GM23338 (cell line): Measurements from ENCODE around the gene IKBKG. TPM values are rescaled to one million over a fixed set of nuclear protein-coding genes. Genes with fewer than 3 reads are reported as not detected.

Experiments used
- ATAC-seq: fragments of 200-7000 bp; cut with Tn5 transposase; 3 replicates; pipeline ENCODE4 v1.9.1; 2020
- DNase-seq: peaks from one replicate; pipeline ENCODE4 v3.0.0-alpha.2; 2015; ENCODE audit warnings: low spot score
- H2AFZ ChIP-seq: fragments of 200-600 bp; sonication (generic); 2 replicates; pipeline ENCODE4 v1.8.0; 2016; ENCODE audit warnings: antibody characterized with exemption, mild to moderate bottlenecking, moderate library complexity
- H3F3A ChIP-seq: fragments of 200-600 bp; sonication (generic); replicated peaks from 2 replicates; pipeline ENCODE4 v1.8.0; 2017; ENCODE audit warnings: antibody characterized with exemption, mixed run types, low read depth
- H3K27ac ChIP-seq: fragments of 200-600 bp; sonication (generic); 2 replicates; pipeline ENCODE4 v1.6.1; 2016; ENCODE audit warnings: low read depth
- H3K27me3 ChIP-seq: fragments of 200-600 bp; sonication (generic); 2 replicates; pipeline ENCODE4 v1.8.0; 2016; ENCODE audit warnings: mild to moderate bottlenecking, mixed run types, moderate library complexity; ENCODE audit not compliant: insufficient read depth
- H3K36me3 ChIP-seq: fragments of 200-600 bp; sonication (generic); 2 replicates; pipeline ENCODE4 v1.8.0; 2016; ENCODE audit warnings: mild to moderate bottlenecking; ENCODE audit not compliant: insufficient read depth
- H3K4me1 ChIP-seq: fragments of 200-600 bp; sonication (generic); 2 replicates; pipeline ENCODE4 v1.8.0; 2016; ENCODE audit warnings: mild to moderate bottlenecking, moderate library complexity; ENCODE audit not compliant: insufficient read depth
- H3K4me2 ChIP-seq: fragments of 200-600 bp; sonication (generic); 2 replicates; pipeline ENCODE4 v1.7.1; 2017; ENCODE audit warnings: mixed run types
- H3K4me3 ChIP-seq: fragments of 200-600 bp; sonication (generic); 2 replicates; pipeline ENCODE4 v1.6.1; 2016; ENCODE audit warnings: mixed run types
- H3K79me2 ChIP-seq: fragments of 200-600 bp; sonication (generic); replicated peaks from 2 replicates; pipeline ENCODE4 v1.8.0; 2017; ENCODE audit warnings: mild to moderate bottlenecking; ENCODE audit not compliant: insufficient read depth
- H3K9me2 ChIP-seq: fragments of 200-600 bp; sonication (generic); 2 replicates; pipeline ENCODE4 v1.8.0; 2017; ENCODE audit not compliant: insufficient read depth
- H4K20me1 ChIP-seq: fragments of 200-600 bp; sonication (generic); replicated peaks from 2 replicates; pipeline ENCODE4 v1.8.0; 2017; ENCODE audit warnings: mild to moderate bottlenecking; ENCODE audit not compliant: insufficient read depth
- H3K27ac Mint-ChIP-seq: 2 replicates; pipeline ENCODE4 v1.8.0; 2020; ENCODE audit warnings: inconsistent platforms, mild to moderate bottlenecking, moderate library complexity, mixed read lengths
- H3K27me3 Mint-ChIP-seq: 3 replicates; pipeline ENCODE4 v1.8.0; 2022; ENCODE audit warnings: low read depth, mild to moderate bottlenecking, moderate library complexity, mixed read lengths, inconsistent platforms; ENCODE audit not compliant: insufficient read depth, poor library complexity
- H3K36me3 Mint-ChIP-seq: 3 replicates; pipeline ENCODE4 v1.8.0; 2021; ENCODE audit warnings: low read depth, mild to moderate bottlenecking, inconsistent platforms, moderate library complexity, mixed read lengths
- H3K4me1 Mint-ChIP-seq: 3 replicates; pipeline ENCODE4 v1.8.0; 2020; ENCODE audit warnings: mild to moderate bottlenecking, inconsistent platforms, mixed read lengths
- H3K4me3 Mint-ChIP-seq: 3 replicates; pipeline ENCODE4 v1.8.0; 2021; ENCODE audit warnings: moderate library complexity, mild to moderate bottlenecking, inconsistent platforms, mixed read lengths
- H3K9me3 Mint-ChIP-seq: 3 replicates; pipeline ENCODE4 v1.8.0; 2020; ENCODE audit warnings: moderate library complexity, mild to moderate bottlenecking, inconsistent platforms, mixed read lengths
- CTCF ChIP-seq, 2 experiments: fragments of 200-600 bp in 1 of 2; sonication (generic) in 1 of 2; conservative IDR thresholded peaks; 2 replicates each; pipeline versions ENCODE4 v1.5.1 to v1.6.1; 2016 to 2017; ENCODE audit warnings: antibody characterized with exemption in 2 of 2, low read depth in 2 of 2, mild to moderate bottlenecking in 2 of 2, moderate library complexity in 1 of 2
- NANOG ChIP-seq: IDR thresholded peaks from 2 replicates; pipeline ENCODE4 v1.6.1; 2016; ENCODE audit warnings: antibody characterized with exemption, borderline replicate concordance
- POLR2AphosphoS5 ChIP-seq: IDR thresholded peaks from 2 replicates; pipeline ENCODE4 v1.6.1; 2016; ENCODE audit warnings: antibody characterized with exemption, low read depth
- ZNF114 ChIP-seq: fragments of 250-450 bp; sonication (Bioruptor Pico); IDR thresholded peaks from 2 replicates; pipeline ENCODE4 v1.5.0; 2020; ENCODE audit warnings: mild to moderate bottlenecking, moderate library complexity
- polyA plus RNA-seq: library from polyadenylated mRNA; unstranded; fragments of >200 nt; fragmentation: Nextera tagmentation; extraction: Ambion mirVana; gene quantifications from 2 replicates; pipeline ENCODE4 v1.2.1, GENCODE V29; 2016
- total RNA-seq: library from RNA; depleted of rRNA; stranded (reverse); fragments of >200 nt; shearing (Covaris generic); gene quantifications from 2 replicates; pipeline ENCODE4 v1.2.3, GENCODE V29; 2014
- TF ChIP-seq, protein P1 (sequence below): IDR thresholded peaks from 2 replicates; pipeline ENCODE4 v1.6.1; 2016; ENCODE audit warnings: antibody characterized with exemption

IKBKG gene
- total and polyA plus RNA-seq, 2 experiments from 2014 or later: 11.5 to 14.9 TPM

DNA sequence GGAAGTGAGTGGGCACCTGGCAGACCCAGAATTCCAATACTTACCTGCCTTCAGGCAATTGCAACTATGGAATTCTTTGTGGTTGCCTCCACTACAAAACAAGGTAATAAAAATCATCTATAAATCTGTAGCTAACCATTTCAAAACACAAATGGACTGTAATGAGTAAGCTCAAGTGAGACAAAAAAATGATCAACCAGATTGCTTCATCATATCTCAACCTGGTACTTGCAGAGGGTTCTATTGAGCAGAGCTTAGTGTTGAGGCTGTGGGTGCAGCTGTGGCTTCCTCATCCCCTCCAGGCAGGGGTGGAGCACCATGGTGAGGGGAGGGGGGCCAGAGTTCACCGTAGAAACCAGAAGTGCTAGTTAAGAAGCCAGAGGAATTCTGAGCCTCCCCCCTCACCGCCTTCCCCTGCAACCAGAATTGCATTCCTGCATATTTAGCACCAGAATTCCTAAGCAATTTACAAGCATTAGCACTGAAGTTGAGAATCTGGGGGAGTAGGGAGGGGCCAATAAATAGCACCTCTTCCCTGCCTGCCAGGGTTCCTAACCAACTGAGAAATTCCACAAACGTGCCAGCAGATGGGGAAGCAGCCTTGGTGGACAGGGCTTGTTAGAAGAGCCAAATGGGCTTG lies 49.0 kb downstream of the IKBKG start:
- peaks cover 4% of the 10 kb centered on the region for H3K27me3 Mint-ChIP-seq
- 0 out of 2 replicates have a peak overlapping the region, but pooled peaks have one; percentile 48 for H3K27ac Mint-ChIP-seq
- Histone ChIP-seq H3K79me2 (no peaks in the 10 kb centered on the region), H4K20me1 (no peaks in the 10 kb centered on the region), H3K36me3 (no peaks in the 10 kb centered on the region), H3K27me3 (no peaks in the 10 kb centered on the region), H3K4me2 (peak overlapping the region; percentile 55), H2AFZ (no peak overlapping the region), H3K27ac (peak overlapping the region; percentile 89), H3K4me3 (peak overlapping the region; percentile 7; the same call in 1 of the 2 replicates), H3K9me2 (no peaks in the 10 kb centered on the region), H3K4me1 (peaks cover 11% of the 10 kb centered on the region), H3F3A (no peaks in the 10 kb centered on the region)
- TF ChIP-seq POLR2AphosphoS5 (no peak), NANOG (peak; percentile 38; the same call in 1 of the 2 replicates), CTCF (conservative IDR thresholded peaks at IDR 0.05; ENCODE audit: low read depth in 2 of 2) (peak in 1 of 2 experiments; percentile 55; a peak in 2 of 4 replicates)
- H3K4me1 Mint-ChIP-seq: peaks cover 23% of the 10 kb centered on the region
- H3K4me3 Mint-ChIP-seq: no peak overlapping the region
- DNase-seq (peak; percentile 89), ATAC-seq (peak; percentile 94)
- H3K36me3 Mint-ChIP-seq: peaks cover 23% of the 10 kb centered on the region
- H3K9me3 Mint-ChIP-seq: peaks cover 31% of the 10 kb centered on the region; the same call in 2 of the 3 replicates

- Histone ChIP-seq H3K27ac (peak overlapping the region; percentile 80), H3K4me1 (peaks cover 11% of the 10 kb centered on the region), H3K9me2 (no peaks in the 10 kb centered on the region), H3F3A (no peaks in the 10 kb centered on the region), H3K79me2 (no peaks in the 10 kb centered on the region), H4K20me1 (no peaks in the 10 kb centered on the region), H3K4me3 (no peak overlapping the region), H3K27me3 (no peaks in the 10 kb centered on the region), H2AFZ (no peak overlapping the region), H3K36me3 (no peaks in the 10 kb centered on the region), H3K4me2 (no peak overlapping the region)
- DNase-seq (no peak), ATAC-seq (no peak)
- peaks cover 23% of the 10 kb centered on the region for H3K36me3 Mint-ChIP-seq
- no peak overlapping the region; the same call in 2 of the 3 replicates for H3K4me3 Mint-ChIP-seq
- no peak overlapping the region; the same call in 1 of the 2 replicates for H3K27ac Mint-ChIP-seq
- H3K9me3 Mint-ChIP-seq: peaks cover 25% of the 10 kb centered on the region; the same call in 2 of the 3 replicates
- TF ChIP-seq, protein P1, sequence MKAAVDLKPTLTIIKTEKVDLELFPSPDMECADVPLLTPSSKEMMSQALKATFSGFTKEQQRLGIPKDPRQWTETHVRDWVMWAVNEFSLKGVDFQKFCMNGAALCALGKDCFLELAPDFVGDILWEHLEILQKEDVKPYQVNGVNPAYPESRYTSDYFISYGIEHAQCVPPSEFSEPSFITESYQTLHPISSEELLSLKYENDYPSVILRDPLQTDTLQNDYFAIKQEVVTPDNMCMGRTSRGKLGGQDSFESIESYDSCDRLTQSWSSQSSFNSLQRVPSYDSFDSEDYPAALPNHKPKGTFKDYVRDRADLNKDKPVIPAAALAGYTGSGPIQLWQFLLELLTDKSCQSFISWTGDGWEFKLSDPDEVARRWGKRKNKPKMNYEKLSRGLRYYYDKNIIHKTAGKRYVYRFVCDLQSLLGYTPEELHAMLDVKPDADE: no peak
- peaks cover 26% of the 10 kb centered on the region for H3K4me1 Mint-ChIP-seq
- H3K27me3 Mint-ChIP-seq: peaks cover 4% of the 10 kb centered on the region
Measured at GRCh38 chrX:154597221-154597620, 49.8 kb downstream of the IKBKG start.

DNA sequence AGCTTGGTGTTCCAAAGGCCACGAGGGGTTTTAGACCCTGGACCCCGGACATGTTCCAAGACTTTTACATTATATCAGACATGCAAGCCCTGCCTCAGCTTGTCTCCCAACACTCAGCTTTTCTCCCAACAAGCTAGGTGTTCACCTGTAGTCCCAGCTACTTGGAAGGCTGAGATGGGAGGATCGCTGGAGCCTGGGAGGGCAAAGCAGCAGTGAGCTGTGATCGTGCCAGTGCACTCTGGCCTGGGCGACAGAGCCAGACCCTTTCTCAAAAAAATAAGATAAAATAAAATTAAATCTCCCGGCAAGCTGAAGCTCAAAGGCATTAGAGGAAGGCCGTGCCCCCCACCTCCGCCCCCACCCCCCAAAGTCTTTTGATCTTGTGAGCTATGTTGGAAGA lies 51.2 kb downstream of the IKBKG start:
- Histone ChIP-seq H4K20me1 (no peaks in the 10 kb centered on the region), H2AFZ (no peak overlapping the region), H3K4me2 (no peak overlapping the region), H3K79me2 (no peaks in the 10 kb centered on the region), H3K9me2 (no peaks in the 10 kb centered on the region), H3K36me3 (no peaks in the 10 kb centered on the region), H3K27me3 (no peaks in the 10 kb centered on the region), H3F3A (no peaks in the 10 kb centered on the region), H3K4me3 (no peak overlapping the region), H3K27ac (no peak overlapping the region), H3K4me1 (peaks cover 11% of the 10 kb centered on the region)
- DNase-seq: no peak
- Mint-ChIP-seq H3K4me1 (peaks cover 26% of the 10 kb centered on the region), H3K27ac (no peak overlapping the region), H3K27me3 (peaks cover 4% of the 10 kb centered on the region), H3K4me3 (no peak overlapping the region), H3K9me3 (peaks cover 16% of the 10 kb centered on the region; the same call in 2 of the 3 replicates), H3K36me3 (peaks cover 23% of the 10 kb centered on the region)
- no peak for ATAC-seq
- TF ChIP-seq ZNF114 (CRISPR knock-in tag) (no peak), POLR2AphosphoS5 (no peak)
